IPS-15b (cell line): ENCODE results near the gene PDZD8.

ENCODE experiments used
- H3K27me3 ChIP-seq: one replicate; pipeline ENCODE4 v1.6.1; 2013; ENCODE audit warnings: low read length; ENCODE audit not compliant: control insufficient read depth, insufficient read depth
- H3K36me3 ChIP-seq: one replicate; pipeline ENCODE4 v1.6.1; 2013; ENCODE audit warnings: low read length; ENCODE audit not compliant: control insufficient read depth, insufficient read depth
- H3K4me1 ChIP-seq: one replicate; pipeline ENCODE4 v1.6.1; 2013; ENCODE audit warnings: mild to moderate bottlenecking, low read length; ENCODE audit not compliant: control insufficient read depth, insufficient read depth
- H3K4me3 ChIP-seq: one replicate; pipeline ENCODE4 v1.5.1; 2013; ENCODE audit warnings: low read depth, low read length
- H3K9ac ChIP-seq: one replicate; pipeline ENCODE4 v1.6.1; 2013; ENCODE audit warnings: low read depth, mild to moderate bottlenecking, low read length
- H3K9me3 ChIP-seq: one replicate; pipeline ENCODE4 v1.6.1; 2013; ENCODE audit warnings: mild to moderate bottlenecking, low read length; ENCODE audit not compliant: control insufficient read depth, insufficient read depth

PDZD8 gene

DNA sequence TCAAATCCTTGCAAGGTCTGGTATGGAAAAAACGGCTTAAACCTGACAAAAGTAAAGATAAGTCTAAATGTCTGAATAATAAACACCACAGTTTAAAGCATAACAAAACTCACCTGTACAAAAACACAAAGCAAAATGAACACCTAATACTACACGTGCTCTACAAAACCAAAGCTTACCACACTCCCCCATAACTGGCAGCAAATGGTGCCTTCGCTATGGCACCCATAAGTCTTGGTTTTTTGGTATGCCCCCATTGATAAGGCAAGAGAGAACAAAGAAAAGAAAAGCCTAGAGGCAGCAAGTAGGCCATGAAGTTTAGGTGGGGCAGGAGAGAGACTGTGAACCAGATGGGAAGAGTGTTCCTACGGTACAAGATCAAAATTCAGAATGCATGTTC is 34.2 kb downstream of the PDZD8 start:
- Histone ChIP-seq H3K27me3 (no peaks in the 10 kb centered on the region), H3K9me3 (no peaks in the 10 kb centered on the region), H3K4me3 (no peak overlapping the region), H3K4me1 (peaks cover 35% of the 10 kb centered on the region), H3K36me3 (no peaks in the 10 kb centered on the region), H3K9ac (no peak overlapping the region)

DNA sequence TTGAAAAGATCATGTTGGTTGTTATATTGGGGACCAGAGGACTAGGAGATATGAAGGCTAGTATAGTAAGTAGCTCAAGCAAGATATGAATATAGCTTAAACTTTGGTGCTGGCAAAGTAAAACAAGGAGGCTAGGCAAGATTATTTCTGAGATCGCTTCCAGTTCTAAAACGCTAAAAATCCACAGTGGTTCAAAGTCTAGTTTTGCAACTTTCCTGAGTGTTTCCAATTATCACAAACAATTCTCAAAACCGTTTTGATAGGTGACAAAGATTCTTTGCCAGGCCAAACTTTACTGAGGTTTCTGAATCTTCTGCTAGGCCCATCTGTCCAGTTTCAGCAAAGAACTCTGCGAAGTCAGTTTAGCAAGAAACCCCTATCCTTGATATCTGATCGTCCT is 35.3 kb downstream of the PDZD8 start:
- Histone ChIP-seq H3K27me3 (no peaks in the 10 kb centered on the region), H3K9me3 (no peaks in the 10 kb centered on the region), H3K4me1 (peaks cover 29% of the 10 kb centered on the region), H3K9ac (no peak overlapping the region), H3K36me3 (no peaks in the 10 kb centered on the region), H3K4me3 (no peak overlapping the region)

- Histone ChIP-seq H3K9ac (no peak overlapping the region), H3K27me3 (no peaks in the 10 kb centered on the region), H3K9me3 (no peaks in the 10 kb centered on the region), H3K4me1 (peaks cover 25% of the 10 kb centered on the region), H3K4me3 (no peak overlapping the region), H3K36me3 (no peaks in the 10 kb centered on the region)
Observed at GRCh38 chr10:117339578-117339977, 35.7 kb downstream of the PDZD8 start.

GRCh38 chr10:117334926-117335325 is 40.3 kb downstream of the PDZD8 start:
- Histone ChIP-seq H3K4me1 (no peaks in the 10 kb centered on the region), H3K9ac (no peak overlapping the region), H3K27me3 (no peaks in the 10 kb centered on the region), H3K4me3 (no peak overlapping the region), H3K9me3 (no peaks in the 10 kb centered on the region), H3K36me3 (no peaks in the 10 kb centered on the region)

GRCh38 chr10:117334066-117334465 is 41.2 kb downstream of the PDZD8 start:
- H3K4me1 ChIP-seq = no peaks in the 10 kb centered on the region
- no peak overlapping the region for H3K4me3 ChIP-seq
- H3K36me3 ChIP-seq = no peaks in the 10 kb centered on the region
- H3K27me3 ChIP-seq = no peaks in the 10 kb centered on the region
- H3K9ac ChIP-seq = no peak overlapping the region
- no peaks in the 10 kb centered on the region for H3K9me3 ChIP-seq

DNA sequence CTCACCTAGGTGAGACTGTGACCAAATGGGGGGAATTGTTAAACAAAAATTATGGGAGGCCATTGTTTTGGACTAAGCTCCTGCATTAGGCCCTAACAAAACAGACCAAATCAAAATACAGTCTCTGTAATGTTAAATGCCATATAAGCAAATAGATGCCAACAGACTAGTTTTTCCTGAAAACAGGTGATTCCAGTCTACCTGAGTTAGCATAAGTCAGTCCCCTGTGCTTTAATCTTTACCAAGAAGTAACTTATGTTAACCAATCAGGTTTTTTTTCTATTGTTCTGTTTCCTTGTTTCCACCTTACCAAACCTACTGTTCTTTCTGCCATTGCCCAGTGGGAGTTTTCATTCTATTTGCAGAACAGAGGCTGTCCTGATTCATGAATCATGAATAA is 48.0 kb downstream of the PDZD8 start:
- Histone ChIP-seq H3K4me1 (peaks cover 8% of the 10 kb centered on the region), H3K27me3 (no peaks in the 10 kb centered on the region), H3K36me3 (no peaks in the 10 kb centered on the region)

DNA sequence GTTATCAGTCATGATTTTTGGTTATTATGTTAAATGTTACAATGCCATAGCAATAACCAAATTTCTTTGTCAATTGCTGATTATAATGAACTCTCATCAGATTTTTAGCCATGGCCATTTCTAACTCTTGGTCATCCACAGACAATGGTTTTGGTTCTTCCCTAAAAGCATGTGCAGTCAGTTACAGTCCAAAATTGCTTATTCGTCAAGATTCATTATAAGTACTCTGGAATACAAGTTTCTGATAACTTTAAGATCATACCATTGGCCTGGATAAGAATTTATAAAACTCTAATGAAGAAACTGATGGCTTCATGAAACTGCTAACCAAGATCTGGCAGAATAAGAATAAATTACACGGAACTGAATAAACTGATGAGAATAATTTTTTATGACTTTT is 50.9 kb downstream of the PDZD8 start:
- no peaks in the 10 kb centered on the region for H3K9me3 ChIP-seq
- no peaks in the 10 kb centered on the region for H3K27me3 ChIP-seq
- H3K36me3 ChIP-seq = no peaks in the 10 kb centered on the region
- H3K9ac ChIP-seq = no peak overlapping the region
- H3K4me3 ChIP-seq = no peak overlapping the region
- H3K4me1 ChIP-seq = peaks cover 8% of the 10 kb centered on the region

More for the DNA sequence above, 48.0 kb downstream of the PDZD8 start:
- Histone ChIP-seq H3K4me3 (no peak overlapping the region), H3K9ac (no peak overlapping the region), H3K9me3 (no peaks in the 10 kb centered on the region)

DNA sequence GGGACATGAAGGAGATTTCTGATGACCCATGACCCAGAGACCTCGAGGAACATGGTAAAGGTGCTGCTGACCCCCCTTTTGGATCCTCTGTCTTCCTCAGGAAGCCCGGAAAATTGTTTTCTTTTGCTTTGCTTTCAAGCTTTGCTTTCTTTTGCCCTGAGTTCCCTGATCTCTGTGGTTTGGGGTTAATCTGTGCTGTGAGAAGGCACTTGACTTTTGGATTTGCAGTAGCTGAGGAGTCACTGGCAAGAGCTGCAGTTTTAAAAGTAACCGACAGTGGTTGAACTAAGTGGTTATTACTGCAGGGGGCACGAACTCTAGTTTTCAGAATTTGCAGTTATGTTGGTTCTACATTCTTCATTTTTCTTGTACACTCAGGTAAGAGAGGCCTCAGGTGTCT is 53.0 kb downstream of the PDZD8 start:
- Histone ChIP-seq H3K9ac (no peak overlapping the region), H3K9me3 (no peaks in the 10 kb centered on the region), H3K36me3 (no peaks in the 10 kb centered on the region), H3K4me1 (peaks cover 8% of the 10 kb centered on the region), H3K27me3 (no peaks in the 10 kb centered on the region), H3K4me3 (no peak overlapping the region)

- peaks cover 3% of the 10 kb centered on the region for H3K4me1 ChIP-seq
- no peaks in the 10 kb centered on the region for H3K36me3 ChIP-seq
- H3K9me3 ChIP-seq = no peaks in the 10 kb centered on the region
- H3K27me3 ChIP-seq = no peaks in the 10 kb centered on the region
- H3K9ac ChIP-seq = no peak overlapping the region
- no peak overlapping the region for H3K4me3 ChIP-seq
Observed at GRCh38 chr10:117320050-117320665, 55.1 kb downstream of the PDZD8 start.

DNA sequence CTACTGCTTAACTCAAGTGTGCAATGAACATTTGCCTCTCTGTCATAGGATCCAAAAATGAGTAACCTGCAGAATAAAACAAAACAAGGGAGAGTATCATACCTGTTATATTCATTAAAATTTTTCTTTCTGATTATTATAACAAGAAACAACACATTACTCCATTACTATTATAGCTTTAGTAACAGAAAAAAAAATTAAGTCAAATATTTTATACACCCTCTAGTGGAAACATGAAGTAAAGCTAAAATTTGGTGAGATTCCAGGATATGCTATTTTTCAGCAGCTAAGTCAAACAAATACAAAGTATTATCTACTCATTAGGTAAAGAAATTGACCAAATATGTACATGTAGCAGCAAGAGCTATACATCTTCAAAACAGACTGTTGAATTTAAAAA is 56.3 kb downstream of the PDZD8 start:
- Histone ChIP-seq H3K27me3 (no peaks in the 10 kb centered on the region), H3K9ac (no peak overlapping the region), H3K4me3 (no peak overlapping the region), H3K36me3 (no peaks in the 10 kb centered on the region), H3K9me3 (no peaks in the 10 kb centered on the region), H3K4me1 (peaks cover 3% of the 10 kb centered on the region)

GRCh38 chr10:117316701-117317100 is 58.5 kb downstream of the PDZD8 start:
- no peaks in the 10 kb centered on the region for H3K4me1 ChIP-seq
- H3K36me3 ChIP-seq = no peaks in the 10 kb centered on the region
- H3K9me3 ChIP-seq = no peaks in the 10 kb centered on the region
- H3K27me3 ChIP-seq = no peaks in the 10 kb centered on the region
- H3K9ac ChIP-seq = no peak overlapping the region
- no peak overlapping the region for H3K4me3 ChIP-seq

GRCh38 chr10:117313641-117314040 is 61.6 kb downstream of the PDZD8 start:
- H3K9ac ChIP-seq = no peak overlapping the region
- H3K27me3 ChIP-seq = no peaks in the 10 kb centered on the region
- H3K36me3 ChIP-seq = no peaks in the 10 kb centered on the region
- no peak overlapping the region for H3K4me3 ChIP-seq
- no peaks in the 10 kb centered on the region for H3K9me3 ChIP-seq
- no peaks in the 10 kb centered on the region for H3K4me1 ChIP-seq
